ENCODE results near the gene GAS6. TPM values are rescaled to one million over a fixed set of nuclear protein-coding genes. Genes with fewer than 3 reads are reported as not detected.

GAS6 gene
- total RNA-seq, 1 experiment from 2014 or later: 138 TPM

DNA sequence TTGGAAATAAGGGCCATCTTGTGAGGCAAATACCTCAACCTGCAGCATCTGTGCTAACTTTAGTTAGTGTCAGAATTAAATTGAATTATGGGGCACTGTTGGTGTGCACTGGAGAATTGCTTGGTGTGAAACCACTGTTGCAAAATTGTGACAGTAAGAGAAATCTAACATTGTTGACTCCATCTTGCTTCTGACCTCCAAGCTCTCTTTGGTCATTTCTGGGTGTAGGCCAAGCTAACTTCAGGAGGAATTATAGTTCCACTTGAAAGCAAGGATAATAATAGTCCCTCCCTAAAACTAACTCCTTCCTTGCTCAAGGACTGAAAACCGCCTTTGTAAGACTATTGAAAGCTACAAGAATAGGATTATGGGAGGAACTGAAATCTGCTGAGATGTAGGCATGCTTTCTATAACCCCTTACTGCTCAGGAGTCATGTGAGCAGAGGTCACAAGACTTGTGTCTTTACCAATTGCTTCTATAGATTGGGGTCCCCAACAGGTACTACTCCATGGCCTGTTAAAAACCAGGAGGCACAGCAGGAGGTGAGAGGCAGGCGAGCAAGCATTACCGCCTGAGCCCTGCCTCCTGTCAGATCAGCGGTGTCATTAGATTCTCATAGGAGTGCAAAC lies 24.9 kb upstream of the GAS6 start:
- no peak for DNase-seq (ENCODE audit: low read depth)

DNA sequence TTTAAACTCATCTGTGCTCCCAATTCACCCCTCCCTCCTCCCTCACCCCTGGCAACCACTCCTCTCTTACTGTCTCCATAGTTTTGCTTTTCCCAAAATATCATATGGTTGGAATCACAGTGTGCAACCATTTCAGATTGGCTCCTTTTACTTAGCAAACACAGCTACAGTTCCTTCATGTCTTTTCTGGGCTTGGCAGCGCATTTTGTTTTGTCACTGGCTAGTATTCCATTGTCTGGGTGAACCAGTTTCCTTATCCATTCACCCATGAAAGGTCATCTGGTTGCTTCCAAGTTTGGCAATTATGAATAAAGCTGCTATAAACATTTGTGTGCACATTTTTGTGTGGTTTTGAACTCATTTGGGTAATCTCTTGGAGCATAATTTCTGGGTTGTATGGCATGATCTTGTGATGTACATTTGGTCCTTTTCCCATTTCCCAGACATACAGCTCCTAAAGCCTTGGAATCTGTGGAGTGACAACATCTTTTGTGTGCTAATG lies 23.9 kb upstream of the GAS6 start:
- no peak for DNase-seq (ENCODE audit: low read depth)

DNA sequence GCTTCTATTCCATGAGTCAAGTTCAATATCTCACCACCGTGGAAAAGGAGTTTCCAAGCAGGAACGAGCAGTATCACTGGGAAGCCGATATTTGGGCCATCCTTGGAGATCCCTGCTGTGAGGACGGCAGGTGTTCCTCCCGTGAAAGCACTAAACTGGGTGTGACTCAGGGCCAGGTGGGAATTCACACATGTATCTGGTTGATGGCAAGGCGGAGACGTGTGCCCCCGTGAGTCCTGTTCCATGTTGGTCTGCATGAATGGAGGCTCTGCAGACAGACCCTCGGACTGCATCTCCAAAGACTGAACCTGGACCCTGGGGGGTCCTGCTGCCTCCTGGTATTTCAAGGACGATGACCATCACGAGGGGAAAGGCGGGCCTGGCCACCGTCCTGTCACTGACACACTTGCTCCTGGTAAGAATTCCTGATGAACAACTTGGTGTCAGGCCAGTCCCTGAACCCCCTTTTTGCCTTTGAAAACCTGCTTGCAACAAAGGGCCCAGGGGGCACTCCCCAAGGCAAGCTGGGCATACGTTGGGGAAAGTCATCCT lies 22.8 kb upstream of the GAS6 start:
- DNase-seq (ENCODE audit: low read depth): no peak

DNA sequence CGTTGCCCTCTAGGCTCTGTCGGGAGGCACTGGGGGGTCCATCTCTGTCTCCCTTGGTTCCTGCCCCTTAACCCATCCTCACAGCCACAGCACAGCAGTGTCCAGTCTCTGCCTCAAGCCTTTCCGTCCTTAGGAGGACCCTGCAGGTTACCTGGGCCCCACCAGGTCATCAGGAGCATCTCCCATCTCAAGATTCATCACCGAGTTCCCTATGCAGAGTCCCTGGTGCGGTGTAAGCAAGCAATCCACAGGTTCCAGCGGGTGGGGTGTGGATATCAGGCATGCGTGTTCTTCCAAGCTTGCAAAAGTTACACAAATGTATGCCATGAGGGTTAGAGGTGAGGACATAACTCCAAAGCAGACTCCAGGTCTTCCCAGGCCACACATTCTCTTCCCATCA lies 20.9 kb upstream of the GAS6 start:
- DNase-seq (ENCODE audit: low read depth): no peak

DNA sequence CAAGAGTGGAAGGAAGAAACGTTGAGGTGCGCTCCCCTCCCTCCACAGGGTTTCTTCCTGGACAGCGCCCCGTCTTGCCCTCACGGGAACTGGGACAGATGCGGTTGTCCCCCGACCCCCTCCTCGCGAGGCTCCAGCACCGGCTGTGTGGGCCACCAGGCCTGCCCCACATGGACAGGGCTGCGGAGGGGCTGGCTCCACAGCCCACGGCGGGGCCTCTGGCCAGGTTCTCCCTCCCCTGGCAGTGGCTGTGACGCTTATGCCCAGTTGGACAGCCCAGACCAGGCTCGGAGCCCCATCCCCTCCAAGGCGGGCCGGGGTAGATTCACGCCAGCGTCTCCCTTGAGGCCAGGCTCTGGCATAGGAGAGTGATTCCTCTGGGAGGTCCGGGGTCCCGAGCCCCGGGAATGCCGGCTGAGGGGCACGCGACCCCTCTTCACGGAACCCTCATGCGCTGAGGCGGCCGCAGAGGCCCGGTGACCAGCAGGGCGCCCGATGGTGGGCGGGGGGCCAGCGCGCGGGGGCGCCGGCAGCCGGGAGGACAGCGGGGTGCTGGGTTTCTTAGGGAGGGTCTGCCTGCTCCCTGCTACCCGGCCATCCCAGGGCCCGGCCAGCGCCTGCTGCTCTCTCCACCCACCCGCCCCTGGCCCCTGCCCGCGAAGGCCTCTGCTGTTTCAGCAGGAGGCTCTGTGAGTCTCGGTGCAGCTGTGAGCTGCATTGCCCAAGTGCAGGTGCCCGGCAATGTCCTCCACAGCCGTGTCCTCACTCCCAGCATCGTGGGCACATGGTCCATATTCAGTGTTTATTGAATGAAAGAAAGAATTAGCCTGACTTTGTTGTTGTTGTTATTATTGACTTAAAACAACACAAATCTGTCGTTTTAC lies 20.3 kb upstream of the GAS6 start:
- no peak for DNase-seq (ENCODE audit: low read depth)

DNA sequence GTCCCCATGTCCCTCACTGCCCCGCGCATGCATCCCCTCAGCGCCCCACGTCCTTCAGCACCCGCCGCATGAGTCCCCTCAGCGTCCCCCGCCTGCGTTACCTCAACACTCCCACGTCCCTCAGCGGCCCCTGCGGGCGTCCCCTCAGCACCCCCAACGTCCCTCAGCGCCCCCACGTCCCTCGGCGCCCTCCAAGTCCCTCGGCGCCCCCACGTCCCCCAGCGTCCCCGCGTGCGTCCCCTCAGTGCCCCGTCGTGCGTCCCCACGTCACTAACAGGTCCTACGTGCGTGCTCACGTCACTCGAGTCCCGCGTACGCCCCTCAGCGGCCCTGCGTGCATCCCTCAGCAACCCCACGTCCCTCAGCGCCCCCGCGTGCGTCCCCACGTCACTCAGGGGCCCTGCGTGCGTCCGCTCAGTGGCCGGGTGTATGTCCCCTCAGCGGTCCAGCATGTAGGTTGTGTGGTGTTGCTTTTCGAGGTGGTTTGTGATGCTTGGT lies 19.5 kb upstream of the GAS6 start:
- no peak for DNase-seq (ENCODE audit: low read depth)

DNA sequence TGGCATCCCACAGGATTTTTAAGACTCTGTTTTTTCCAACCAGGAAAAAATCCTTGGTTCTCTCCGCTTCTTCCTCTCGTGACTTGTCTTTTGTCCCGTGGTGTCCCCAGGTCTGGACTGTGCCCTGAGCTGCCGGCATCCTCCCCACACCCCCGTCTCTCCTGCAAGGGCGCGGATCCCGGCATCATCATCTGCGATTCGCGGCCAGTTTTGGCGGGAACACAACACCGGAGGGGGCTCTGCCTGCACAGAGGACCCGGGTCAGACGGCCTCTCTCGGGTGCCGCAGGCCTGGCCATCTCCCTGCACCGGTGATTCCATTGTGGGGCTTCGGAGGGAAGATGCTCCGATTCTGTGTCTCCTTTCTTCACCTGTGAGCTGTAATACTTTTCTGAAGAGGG lies 18.8 kb upstream of the GAS6 start:
- no peak for DNase-seq (ENCODE audit: low read depth)

DNA sequence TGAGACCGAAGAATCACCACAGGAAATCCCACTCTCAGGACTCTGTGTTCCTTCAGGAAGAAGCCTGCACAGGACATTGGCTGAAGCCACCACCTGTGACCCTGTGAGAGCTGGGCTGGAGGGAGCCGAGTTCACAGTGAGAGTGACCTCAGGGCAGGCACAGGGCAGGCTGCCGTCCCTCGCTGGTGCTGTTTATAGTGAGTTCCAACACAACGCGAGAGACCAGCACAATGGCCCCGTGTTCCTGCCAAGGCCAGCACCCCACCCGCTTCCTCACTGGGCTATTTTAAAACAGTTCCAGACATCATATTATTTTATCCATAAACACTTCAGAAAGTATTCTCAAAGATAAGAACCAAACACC lies 18.4 kb upstream of the GAS6 start:
- DNase-seq (ENCODE audit: low read depth): no peak

DNA sequence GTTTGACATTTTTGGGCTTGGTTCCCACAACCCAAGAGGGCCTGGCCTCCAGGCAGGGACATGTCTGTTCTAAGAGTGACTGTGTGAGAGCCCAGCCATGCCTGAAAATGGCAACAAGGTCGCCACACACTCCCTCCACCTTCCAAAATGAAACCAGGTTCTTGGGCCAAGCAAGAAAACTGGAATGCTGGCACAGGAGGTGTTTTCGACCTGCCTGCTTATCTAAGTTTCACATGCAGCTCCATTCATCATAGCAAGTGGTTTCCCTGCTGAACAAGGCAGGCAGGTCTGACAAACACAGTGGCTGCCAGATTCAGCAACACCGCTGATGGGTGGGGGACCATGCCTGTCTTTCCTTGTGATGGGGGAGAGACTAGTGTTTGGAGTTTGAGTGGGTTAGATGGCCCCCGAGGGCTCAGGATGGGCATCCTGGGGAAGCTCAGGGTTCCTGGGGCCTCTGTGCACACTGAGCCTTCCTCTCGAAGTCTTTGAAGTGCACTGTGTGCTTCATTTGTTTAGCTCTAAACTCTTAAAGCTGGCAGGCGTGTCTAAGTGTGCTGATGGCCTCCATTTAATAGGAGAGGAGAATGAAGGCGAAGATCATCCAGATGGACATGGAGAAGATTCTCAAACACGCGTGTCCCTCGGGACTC lies 17.9 kb upstream of the GAS6 start:
- no peak for DNase-seq (ENCODE audit: low read depth)

DNA sequence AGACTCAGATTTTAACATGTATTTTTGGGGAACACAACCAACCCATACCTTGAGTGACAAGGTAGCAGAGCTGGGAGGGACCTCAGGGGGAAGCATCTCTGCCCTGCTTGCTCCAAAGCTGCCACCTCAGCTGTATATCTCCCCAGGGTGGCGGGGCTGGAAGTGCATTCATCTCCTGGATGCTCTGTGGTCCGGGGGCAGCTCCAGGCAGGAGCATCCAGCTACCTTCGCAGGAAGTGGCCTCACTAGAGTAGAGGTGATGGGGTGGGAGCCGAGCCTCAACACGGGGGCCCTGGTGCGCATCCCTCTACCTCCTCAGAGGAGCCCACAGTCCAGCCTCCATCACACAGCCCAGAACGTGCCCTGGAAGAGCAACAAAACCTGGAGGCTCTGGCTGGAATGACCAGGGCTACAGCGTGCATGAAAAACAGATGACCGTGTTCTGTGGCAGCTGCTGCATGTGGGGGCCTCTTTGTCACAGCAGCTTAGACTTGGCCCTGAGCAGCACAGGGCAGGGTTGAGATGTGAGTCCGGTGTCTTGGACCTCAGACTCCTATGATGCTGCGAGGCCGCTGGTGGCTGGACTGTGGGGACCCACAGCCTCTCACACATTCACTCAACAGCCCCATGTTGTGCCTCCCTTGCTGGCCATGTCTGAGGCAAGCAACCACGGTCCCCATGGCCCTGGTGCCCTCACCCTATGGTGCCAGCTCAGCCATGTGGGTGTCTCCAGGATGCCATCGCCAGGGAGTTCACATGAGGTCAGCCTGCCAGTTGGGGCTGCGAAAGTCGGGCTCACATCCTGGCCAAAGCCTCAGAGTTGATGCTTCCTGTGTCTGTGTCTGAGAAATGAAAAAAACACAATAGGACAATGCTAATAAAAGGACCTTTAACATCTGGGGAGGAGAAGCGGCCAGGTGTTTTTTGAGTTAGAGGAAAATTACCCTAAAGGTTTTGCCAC lies 17.1 kb upstream of the GAS6 start:
- no peak for DNase-seq (ENCODE audit: low read depth)

DNA sequence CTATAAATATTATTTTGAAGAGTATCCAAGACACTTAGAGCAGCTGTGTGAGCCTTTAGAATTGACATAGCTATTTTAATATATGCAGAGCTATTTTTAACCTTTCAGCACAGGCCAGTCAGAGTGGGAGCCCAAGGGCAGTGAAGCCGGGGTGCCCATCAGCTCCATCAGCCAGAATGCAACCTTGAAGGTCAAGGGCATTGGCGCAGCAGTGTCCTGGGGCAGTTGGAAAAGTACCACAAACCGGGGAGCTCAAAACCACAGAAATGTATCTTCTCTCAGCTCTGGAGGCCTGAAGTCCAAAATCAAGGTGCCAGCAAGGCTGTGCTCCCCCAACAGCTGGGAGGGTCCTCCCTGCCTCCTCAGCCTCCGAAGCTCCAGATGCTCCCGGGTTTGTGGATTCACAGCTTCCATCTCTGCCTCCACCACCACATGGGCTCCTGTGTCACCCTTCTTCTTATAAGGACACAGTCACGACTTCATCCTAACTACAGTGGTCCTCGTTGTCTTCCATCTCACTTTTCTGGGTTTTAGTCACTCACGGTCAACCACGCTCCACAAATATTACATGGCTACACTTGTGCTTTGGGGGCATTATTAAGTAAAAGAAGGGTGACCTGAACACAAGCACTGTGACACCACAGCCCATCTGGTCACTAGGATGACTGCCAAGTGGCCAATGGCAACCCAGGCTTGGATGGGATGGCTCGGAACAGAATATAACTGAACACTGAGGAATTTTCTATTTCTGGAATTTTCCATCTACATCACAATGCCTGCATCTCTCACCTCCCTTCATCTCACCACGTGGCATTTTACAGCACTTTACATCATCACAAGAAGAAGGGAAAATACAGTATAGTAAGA lies 15.9 kb upstream of the GAS6 start:
- DNase-seq (ENCODE audit: low read depth): no peak

DNA sequence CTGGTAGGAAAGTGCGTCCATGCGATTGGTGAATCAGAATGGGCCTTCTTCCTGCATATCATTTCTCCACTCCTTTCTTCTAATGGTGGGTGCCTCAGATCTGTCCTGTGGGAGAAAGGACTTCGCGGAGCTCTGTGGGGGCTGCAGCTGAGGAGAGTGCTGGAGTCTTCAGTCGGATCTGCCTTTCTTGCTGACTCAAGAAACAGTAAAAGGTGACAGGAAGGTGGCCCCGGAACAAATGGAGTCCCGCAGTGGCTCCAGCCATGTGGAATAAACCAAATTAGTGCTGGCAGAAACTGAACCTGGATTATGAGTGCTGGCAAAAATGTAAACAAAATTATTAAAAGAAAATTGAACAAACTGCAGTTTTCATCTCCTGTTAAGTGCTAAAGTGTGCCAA lies 15.1 kb upstream of the GAS6 start:
- DNase-seq (ENCODE audit: low read depth): no peak

DNA sequence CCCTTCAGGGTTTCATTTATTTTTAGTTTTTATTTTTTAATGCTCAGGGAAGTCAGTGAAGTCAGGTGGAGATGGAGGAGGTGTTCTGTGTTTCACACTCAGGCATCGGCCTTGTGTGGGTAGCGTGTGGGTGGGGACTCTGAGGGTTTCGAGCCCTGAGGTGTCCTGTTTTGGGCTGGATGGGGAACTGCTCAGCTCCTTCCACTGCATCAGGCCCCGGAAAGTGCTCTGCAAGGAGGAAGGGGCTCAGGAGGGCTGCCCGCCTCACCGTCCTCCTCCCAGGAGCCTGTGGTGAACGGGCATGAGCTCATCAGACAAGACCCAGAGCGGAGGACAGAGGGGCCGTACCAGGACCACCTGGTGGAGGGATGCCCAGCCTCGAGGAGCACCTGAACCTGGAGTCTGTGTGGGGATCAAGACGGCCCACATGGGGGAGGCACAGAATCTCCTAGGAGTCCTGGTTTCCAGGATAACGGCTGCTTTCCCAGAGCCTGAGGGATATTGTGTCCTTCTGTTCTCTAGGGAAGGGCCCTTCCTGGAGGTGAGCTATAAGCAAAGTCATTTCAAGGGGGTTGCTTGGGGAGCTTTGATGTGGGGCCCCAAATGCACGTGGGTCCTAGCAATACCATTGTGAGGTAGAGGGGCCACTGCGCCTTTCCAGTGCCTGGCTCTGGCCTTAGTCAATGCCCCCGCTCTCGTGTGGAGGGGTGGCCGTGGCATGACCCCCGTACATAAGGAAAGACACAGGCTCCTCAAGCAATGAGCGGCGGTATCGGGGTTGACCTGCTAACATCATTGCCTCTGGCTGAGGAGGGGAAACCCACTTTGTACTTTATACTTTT lies 13.5 kb upstream of the GAS6 start:
- DNase-seq (ENCODE audit: low read depth): no peak

DNA sequence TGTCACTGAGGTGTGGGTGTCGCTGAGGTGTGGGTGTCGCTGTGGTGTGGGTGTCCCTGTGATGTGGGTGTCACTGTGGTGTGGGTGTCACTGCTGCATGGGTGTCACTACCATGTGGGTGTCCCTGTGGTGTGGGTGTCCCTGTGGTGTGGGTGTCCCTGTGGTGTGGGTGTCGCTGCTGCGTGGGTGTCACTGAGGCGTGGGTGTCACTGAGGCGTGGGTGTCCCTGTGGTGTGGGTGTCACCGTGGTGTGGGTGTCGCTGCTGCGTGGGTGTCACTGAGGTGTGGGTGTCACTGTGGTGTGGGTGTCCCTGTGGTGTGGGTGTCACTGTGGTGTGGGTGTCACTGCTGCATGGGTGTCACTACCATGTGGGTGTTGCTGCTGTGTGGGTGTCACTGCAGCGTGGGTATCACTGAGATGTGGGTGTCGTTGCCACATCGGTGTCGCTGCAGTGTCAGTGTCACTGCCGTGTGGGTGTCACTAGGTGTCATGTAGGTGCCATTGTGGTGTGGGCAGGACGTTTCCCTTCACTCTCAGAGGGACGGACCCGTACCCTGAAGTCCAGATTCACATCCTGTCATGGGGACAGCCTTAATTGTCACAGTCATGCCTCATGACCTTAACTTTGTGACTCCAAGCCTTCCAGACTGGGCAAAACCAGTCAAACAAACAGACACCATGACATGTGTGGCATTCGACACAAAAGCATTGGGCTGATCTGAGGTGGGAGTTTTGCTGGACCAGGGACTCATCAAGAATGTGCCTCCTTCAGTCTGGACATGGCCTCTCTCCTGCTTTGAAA lies 12.7 kb upstream of the GAS6 start:
- no peak for DNase-seq (ENCODE audit: low read depth)

DNA sequence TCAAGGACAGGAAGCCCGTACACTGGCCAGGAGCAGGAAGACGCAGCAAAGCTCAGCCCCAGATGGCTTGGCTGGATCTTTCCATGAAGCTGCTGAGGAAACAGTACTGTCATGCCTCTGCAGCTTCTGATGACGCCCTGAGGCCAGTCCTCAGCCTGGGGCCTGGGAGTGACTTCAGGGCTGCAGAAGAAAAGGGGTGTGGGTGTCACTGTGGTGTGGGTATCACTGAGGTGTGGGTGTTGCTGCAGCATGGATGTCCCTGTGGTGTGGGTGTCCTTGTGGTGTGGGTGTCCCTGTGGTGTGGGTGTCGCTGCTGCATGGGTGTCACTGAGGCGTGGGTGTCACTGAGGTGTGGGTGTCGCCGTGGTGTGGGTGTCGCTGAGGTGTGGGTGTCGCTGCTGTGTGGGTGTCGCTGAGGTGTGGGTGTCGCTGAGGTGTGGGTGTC lies 12.0 kb upstream of the GAS6 start:
- no peak for DNase-seq (ENCODE audit: low read depth)

DNA sequence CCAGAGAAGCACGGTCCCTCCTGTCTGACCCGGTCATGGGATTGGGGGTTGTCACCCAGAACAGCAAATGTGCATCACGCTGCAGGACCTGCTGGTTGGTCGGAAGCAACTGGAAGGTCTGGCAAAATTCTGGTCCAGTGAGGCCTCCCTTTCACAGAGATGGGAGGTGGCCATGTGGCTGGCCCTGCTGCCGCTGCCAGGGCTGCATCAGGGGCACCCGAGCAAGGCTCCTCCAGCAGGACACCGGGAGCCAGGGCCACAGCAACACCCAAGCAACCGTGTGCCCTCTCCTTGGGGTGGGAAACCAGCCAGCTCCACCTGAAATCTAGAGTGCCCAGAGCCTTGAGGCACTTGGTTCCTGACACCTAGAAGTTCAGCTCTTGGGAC lies 11.5 kb upstream of the GAS6 start:
- DNase-seq (ENCODE audit: low read depth): no peak

DNA sequence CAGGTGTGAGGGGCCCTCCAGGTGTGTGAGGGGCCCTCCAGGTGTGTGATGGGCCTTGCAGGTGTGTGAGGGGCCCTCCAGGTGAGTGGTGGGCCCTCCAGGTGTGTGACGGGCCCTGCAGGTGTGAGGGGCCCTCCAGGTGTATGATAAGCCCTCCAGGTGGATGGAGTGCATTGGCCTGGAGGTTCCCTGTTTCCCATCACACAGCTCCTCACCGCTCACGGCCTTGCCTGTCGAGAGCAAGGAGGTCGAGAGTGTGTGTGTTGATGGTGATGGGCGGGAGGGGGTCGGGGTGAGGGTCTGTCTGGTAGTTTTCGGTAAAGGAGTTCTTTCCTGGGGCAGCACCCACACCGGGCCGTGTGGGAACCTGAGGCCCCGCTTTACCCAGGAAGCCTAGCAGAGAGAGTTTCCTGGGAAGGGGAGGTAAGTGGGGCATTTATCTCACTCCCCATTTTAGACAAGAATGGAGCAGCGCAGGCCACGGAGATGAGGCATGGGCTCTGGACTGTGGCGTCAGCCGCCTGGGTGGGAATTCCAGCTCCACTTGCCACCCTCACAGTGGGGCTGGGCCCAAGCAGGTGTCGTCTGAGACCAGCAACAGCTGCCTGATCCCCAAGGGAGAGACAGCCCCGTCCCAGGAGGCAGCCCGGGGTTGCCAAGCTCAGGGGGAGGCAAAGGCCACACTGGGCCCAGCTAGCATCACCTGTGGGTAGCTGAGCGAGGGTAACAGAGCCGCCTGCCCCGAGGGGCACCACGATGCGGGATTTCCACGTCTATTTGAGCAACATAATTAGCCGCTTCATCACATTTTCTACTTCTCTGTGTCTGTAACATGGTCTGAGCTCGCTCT lies 10.9 kb upstream of the GAS6 start:
- no peak for DNase-seq (ENCODE audit: low read depth)
